Activated gamma-delta T cell (primary cell): ENCODE results near the gene AARS1.
"Not testable (repeated sequence)": the region's sequence is repeated elsewhere in the genome, so short reads cannot be mapped to it uniquely, and the experiment has no call there.

Experiments used
- DNase-seq: peaks from one replicate; lab custom pipeline; 2025; lab: John Stamatoyannopoulos, UW

AARS1 gene

DNA sequence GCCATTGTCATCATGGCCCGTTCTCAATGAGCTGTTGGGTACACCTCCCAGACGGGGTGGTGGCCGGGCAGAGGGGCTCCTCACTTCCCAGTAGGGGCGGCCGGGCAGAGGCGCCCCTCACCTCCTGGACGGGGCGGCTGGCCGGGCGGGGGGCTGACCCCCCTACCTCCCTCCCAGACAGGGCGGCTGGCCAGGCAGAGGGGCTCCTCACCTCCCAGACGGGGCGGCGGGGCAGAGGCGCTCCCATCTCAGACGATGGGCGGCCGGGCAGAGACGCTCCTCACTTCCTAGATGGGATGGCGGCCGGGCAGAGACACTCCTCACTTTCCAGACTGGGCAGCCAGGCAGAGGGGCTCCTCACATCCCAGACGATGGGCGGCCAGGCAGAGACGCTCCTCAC lies 64.7 kb downstream of the AARS1 start:
- not testable (repeated sequence) for DNase-seq

- DNase-seq: not testable (repeated sequence)
Measured at GRCh38 chr16:70223971-70224513, 65.3 kb downstream of the AARS1 start.

GRCh38 chr16:70223216-70223615 lies 66.1 kb downstream of the AARS1 start:
- DNase-seq: not testable (repeated sequence)

DNA sequence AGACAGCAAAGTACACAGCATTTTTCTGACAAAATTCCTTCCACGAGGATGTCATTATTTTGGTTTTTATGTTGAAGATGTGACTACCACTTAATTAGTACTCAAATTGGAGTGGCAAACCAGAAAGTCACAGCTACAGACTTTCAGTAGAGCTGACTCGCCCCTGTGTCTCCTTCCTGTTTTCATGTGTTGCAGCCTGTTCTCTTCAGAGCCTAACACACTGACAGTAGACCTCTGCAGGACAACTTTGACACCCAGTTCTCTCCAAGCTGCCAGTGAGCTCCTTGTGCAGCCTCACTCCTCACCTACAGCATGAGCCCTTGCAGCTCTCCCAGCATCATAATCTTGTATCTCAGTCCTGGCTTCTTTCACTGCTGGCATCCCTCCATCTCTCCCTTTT lies 66.7 kb downstream of the AARS1 start:
- DNase-seq: not testable (repeated sequence)

- not testable (repeated sequence) for DNase-seq
Measured at GRCh38 chr16:70218586-70218985, 70.7 kb downstream of the AARS1 start.

DNA sequence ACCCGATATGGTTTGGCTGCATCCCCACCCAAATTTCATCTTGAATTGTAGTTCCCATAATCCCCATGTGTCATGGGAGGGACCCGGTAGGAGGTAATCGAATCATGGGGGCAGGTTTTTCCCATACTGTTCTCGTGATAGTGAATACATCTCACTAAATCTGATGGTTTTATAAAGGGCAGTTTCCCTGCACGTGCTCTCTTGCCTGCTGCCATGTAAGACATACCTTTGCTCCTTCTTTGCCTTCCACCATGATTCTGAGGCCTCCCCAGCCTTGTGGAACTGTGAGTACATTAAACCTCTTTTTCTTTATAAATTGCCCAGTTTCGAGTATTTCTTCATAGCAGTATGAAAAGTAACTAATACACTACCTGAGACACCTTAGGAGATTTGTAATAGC lies 82.9 kb downstream of the AARS1 start:
- not testable (repeated sequence) for DNase-seq

DNA sequence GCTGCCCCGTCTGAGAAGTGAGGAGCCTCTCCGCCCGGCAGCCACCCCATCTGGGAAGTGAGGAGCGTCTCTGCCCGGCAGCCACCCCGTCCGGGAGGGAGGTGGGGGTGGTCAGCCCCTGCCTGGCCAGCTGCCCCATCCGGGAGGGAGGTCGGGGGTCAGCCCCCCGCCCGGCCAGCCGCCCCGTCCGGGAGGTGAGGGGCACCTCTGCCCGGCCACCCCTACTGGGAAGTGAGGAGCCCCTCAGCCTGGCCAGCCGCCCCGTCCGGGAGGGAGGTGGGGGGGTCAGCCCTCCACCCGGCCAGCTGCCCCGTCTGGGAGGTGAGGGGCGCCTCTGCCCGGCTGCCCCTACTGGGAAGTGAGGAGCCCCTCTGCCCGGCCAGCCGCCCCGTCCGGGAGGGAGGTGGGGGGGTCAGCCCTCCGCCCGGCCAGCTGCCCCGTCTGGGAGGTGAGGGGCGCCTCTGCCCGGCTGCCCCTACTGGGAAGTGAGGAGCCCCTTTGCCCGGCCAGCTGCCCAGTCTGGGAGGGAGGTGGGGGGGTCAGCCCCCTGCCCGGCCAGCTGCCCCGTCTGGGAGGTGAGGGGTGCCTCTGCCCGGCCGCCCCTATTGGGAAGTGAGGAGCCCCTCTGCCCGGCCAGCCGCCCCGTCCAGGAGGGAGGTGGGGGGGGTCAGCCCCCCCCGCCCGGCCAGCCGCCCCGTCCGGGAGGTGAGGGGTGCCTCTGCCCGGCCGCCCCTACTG lies 84.5 kb downstream of the AARS1 start:
- not testable (repeated sequence) for DNase-seq

DNA sequence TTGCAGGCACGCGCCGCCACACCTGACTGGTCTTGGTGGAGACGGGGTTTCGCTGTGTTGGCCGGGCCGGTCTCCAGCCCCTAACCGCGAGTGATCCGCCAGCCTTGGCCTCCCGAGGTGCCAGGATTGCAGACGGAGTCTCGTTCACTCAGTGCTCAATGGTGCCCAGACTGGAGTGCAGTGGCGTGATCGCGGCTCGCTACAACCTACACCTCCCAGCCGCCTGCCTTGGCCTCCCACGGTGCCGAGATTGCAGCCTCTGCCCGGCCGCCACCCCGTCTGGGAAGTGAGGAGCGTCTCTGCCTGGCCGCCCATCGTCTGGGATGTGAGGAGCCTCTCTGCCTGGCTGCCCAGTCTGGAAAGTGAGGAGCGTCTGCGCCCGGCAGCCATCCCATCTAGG lies 85.3 kb downstream of the AARS1 start:
- DNase-seq: not testable (repeated sequence)

GRCh38 chr16:70203508-70203907 lies 85.8 kb downstream of the AARS1 start:
- not testable (repeated sequence) for DNase-seq
